Neural progenitor cell (in vitro differentiated cells): ENCODE measurements around the gene LRRC40.

Source experiments
- CTCF ChIP-seq: fragments of 200-600 bp; sonication (generic); IDR thresholded peaks from 2 replicates; pipeline ENCODE4 v1.5.1; 2017; ENCODE audit warnings: antibody characterized with exemption, mild to moderate bottlenecking
- EZH2phosphoT487 ChIP-seq: fragments of 200-600 bp; sonication (generic); IDR thresholded peaks from 2 replicates; pipeline ENCODE4 v1.6.1; 2017; ENCODE audit warnings: antibody characterized with exemption

- TF ChIP-seq CTCF (no peak), EZH2phosphoT487 (no peak)
Observed at GRCh38 chr1:70211541-70211940, 6.2 kb upstream of the LRRC40 start.
